ENCODE data around the gene CSRP2.

Gene CSRP2

DNA sequence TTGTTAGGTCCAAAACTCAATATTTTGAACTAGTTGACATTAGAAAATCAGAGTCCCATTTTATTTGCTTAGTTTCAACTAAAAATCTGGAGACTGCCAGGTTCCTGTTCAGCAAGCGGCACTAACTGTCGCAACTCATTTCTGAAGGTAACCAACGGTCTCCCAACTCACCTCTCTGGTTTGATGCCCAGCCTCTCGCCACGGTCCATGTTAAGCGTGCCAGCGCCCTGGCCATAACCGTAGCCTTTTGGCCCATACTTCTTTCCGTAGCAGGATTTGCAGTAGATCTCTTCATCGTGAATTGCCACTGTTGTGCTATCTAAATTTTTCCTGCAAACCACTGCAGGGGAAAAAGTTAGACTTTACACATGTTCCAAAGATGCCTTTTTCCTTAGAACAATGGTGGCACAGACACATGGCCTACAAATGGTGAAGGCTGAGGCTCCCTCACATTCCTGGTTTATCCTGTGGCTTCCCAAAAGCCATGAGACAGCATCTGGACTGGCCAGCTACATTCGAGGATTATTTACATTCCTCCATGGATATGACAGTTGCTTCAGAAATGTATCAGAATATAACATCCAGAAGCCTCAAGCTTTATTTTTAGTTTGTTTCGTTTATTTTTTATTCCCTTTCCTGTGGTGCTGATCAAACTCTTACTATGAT lies 15.7 kb downstream of the CSRP2 start:
- no peak for DNase-seq (ENCODE audit: low read depth, low spot score)

DNA sequence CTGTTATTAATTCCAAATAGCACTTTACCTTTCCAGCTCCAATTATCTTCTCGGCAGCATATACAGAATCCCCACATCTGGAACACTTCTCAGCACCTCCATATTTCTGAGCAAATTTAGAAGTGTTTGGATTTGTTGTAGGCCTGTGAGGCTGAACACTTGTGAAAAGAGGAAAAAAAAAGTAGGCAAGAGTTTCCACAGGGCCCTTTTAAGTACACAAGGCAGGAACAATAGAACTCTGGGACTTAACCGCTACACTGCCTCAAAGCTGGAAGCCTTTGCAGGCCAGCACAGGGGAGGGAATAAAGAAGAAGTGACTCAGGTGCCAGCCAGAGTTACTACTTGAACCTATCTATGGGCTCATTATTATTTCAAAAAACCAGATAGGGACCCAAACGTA lies 18.6 kb downstream of the CSRP2 start:
- DNase-seq (ENCODE audit: low read depth, low spot score): no peak

DNA sequence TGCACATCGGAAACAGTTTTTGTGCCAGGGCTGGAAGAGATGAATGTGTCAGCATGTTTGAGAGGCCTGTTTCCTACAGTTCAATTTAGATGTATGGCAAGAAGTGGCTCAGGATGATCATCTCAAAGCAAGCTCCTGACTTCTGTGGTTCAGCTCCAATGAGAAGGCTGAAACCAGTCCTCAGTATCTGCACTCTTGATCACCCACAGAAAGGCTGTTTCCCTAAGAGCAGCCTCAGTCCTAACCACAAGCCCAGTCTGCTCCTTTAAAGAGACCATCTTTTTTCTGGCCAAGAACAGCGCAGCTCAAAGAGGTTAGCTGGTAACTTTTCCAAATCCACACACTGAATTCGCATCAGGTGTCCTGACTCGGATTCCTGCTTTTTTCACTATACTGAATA lies 19.2 kb downstream of the CSRP2 start:
- no peak for DNase-seq (ENCODE audit: low read depth, low spot score)

DNA sequence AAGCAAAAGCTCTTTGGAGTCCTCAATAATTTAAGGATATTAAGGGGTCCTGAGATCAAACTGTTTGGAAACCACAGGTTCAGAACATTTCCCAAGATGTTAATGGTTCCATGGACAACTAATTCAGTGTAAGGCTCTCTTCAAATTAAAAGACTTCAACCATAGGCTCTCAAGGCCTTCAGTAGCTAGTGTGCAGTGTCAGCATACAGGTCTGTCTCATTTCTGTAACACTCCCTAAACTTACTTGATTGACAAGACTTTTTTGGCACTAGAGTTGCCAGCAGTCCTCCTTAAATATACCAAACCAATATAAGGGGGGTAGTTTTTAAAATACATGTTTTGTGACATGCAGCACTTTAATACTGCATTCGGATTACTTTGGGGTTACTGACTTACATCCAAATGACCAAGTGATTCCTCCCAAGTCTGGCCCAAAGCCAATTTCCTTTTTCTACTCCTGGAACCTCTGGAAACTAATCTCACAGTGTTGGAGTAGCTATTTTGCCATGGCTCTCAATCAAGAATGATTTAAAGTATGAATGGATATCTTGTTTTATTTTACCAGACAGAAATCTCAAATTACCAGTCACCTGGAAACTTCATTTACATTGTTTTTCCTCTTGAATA lies 22.7 kb downstream of the CSRP2 start:
- no peak for DNase-seq (ENCODE audit: low read depth, low spot score)

DNA sequence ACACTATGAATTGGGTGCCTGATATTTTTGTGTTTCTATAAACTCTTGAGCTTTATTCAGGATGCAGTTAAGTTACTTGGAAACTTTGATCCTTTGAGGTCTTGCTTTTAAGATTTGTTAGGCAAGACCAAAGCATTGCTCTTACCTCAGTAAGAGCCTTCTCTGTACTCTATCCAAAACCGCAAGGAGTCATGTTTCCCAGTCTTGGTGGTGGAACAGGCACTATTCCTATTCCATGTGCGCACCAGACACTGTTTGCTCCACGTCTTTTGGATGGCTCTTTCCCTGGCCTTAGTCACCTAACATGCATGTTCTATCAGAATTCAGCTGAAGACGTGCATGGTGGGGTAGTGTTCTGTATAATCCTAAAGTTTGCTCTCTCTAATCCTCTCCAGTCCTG lies 23.5 kb downstream of the CSRP2 start:
- DNase-seq (ENCODE audit: low read depth, low spot score): no peak

DNA sequence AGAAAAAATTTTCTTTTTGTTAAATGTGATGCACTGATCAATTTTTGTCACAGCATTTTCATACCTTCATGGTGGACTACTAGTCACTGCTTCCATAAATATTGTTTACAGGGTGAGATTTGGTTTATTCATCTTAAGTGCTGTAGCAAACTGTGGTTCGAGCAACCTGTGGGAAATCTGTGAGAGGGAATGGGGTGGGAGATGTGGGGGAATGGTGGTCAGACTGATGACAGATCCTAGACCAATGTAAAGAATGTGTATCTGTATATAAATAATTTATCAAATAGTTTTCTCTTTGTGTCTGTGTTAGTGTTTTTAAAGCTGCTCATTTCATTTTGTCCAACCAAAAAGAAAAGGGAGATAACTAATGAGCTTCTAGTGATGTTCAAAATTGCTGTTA lies 26.7 kb downstream of the CSRP2 start:
- no peak for DNase-seq (ENCODE audit: low read depth, low spot score)

DNA sequence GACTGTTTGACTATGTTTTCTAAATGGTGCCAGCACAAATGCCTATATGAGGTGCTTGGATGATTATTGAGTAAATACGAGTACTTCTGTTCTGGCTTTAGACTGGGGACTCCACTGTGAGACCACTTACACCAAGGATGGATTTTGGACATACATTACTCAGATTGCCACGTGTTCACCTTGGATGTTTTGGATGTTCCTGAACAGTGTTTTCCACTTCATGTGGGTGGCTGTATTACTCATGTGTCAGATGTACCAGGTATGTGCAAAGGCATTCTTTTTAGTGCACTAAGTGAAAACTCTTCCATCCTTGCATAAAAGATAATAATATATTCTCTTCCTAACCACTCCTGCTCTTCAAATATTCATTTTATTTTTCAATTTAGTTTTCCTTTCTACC lies 30.7 kb downstream of the CSRP2 start:
- DNase-seq (ENCODE audit: low read depth, low spot score): no peak

DNA sequence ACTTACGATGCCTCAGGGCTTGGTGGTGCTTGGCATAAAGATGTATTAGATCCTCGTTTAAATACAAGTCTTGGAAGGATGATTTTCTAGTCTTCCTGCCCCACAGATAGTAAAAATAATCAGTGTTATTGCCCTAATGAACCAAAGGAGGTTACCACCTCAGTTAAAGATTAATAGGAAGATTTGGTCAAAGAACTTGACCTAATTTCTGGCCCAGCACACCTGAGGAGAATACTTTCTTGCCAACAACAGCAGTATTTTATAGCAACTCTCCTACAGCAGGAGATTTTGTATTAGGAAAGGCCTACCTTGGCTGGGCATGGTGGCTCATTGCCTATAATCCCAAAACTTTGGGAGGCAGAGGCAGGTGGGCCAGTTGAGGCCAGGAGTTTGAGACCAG lies 31.6 kb downstream of the CSRP2 start:
- no peak for DNase-seq (ENCODE audit: low read depth, low spot score)

DNA sequence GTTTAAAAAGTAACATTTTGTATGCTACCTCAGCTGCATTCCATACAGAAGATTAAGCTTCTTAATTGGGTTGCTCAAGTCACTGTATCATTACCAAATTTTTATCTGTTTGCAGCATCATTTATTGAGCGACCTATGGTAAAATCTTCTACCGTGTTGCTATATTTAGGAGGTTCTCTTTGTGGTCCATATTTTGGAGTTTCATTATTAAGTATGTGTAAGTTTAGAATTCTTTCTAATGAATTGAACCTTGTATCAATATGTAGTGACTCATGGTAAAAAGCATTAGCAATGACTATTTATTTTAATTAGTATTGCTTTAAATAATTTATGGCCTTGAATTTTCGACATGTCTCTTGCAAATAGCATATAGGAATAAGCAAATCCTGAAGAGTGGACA lies 42.2 kb downstream of the CSRP2 start:
- DNase-seq (ENCODE audit: low read depth, low spot score): no peak

DNA sequence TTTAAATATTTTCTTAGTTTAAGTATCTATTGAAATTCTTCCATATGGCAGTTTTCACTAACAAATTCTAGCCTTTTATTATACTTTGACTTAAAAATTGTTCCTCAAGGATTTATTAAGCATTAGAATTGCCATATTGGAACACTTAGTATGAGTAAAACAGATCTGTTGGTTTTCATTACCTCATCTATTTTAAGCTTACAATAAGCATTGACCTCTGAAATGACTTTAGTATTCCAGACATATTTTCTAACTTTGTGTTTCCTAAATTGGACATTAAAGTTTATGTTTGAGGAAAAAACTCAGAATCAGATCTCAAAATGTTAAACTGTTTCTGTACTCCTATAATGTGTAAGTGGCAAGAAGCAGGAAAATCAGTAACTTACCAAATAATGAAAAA lies 48.4 kb downstream of the CSRP2 start:
- no peak for DNase-seq (ENCODE audit: low read depth, low spot score)

DNA sequence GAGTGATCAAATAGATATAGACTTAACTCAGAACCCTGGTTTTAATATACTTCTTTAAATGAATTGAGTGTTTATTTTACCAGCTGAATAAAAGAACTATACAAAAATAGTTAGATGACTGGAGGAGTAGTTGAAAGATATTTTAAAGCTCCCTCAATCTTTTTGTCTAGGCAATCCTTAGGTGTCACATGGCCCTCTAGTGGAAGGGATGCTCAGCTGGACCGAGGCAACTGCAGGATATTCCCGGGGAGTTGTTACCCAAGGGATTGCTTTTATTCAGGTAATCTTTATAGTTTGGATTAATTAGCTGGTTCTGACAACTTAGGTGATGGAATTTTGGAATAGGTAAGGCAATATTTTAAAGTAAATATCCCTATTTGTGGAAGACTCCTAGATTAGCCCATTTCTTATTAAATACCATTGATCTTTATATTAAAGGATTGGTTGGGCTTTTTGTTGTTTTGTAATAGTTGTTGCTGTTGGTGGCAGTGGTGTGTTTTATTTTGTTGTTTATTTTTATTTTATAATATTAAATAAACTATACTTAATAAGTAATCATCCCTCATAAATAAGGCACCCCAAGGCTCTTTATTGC lies 57.8 kb downstream of the CSRP2 start:
- DNase-seq (ENCODE audit: low read depth, low spot score): no peak

DNA sequence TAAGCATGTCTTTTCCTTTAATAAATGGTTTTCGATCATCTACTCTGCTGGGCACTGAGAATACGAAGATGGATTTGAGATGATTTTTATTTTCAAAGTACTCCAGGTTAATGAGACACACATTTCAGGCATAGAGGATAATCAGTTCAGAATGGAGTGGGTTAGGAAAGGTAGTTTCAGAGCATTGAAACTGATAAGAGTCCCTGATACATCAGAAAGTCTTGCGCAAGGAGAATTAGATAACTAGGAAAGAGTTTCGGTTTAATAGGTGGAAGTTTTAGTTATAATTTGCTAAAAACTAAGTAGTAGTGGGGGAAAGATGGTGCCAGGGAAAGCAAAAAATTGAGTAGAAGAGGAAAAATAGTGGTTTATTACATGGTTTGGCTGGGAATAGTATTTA lies 64.8 kb downstream of the CSRP2 start:
- DNase-seq (ENCODE audit: low read depth, low spot score): no peak

DNA sequence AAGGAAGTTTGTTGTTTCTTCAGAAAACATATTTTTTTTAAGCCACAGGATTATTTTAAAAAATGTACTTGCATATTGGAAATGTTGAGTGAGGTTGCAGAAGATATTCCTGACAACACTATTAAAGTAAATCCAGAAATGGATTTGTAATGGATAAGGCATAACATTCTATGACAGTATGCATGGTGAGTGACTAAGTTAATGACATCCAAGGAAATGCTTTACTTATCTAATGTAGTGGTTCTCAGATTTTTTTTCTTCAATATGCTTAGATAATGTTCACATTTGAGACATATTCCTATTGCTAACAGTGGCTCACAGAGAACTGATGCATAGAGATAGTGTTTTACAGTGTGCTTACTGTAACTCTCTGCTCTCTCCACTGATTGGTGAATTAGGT lies 65.6 kb downstream of the CSRP2 start:
- DNase-seq (ENCODE audit: low read depth, low spot score): no peak

DNA sequence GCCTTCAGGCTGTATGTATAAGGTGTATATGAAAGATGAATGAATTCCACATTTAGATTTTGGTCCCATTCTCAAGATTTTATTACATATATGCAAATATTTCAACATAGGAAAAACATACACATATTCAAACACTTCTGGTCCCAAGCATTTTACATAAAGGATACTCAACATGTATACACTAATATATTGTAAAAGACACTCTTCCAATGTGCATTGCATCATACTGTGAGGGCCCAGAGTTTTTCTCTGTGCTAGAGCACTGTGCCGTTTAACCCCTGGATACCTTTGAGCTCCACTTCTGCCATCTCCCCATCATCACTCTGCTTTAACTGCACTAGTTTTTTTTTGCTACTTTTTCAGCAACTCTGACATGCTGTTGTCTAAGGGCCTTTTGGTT lies 66.8 kb downstream of the CSRP2 start:
- no peak for DNase-seq (ENCODE audit: low read depth, low spot score)

DNA sequence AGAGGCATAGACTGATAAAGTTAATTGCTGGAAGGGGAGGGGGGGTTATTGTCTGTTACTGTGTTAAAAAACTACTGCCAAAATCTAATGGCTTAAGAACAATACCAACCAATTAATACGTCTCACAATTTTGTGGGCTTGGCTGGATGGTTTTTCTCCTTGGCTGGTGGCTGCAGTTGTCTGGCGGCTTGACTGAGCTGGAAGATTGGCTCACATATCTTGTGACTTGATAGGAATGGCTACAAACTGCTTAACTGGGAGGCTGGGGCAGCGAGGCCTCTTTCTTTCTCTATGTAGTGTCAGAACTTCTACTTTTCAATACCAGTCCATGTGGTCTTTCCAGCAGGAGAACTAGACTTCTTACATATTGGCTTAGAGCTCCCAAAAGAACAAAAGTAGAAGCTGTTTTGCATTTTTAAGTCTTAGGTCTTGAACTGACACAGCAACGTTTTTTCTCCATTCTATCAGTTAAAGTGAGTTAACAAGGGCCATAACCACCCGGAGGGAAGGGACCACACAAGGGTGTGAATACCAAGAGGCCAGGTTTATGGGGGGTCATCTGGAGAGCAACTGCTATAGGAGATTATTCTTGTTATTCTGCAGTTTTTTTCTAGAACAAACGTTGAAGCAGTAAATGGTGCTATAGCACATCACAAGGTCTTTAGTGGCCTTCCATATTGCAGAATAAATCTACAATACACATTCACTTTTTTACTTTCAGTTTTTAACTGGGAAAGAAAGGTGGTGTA lies 68.0 kb downstream of the CSRP2 start:
- DNase-seq (ENCODE audit: low read depth, low spot score): no peak

All from activated CD4-positive, CD25-positive, alpha-beta regulatory T cell treated with anti-CD3 and anti-CD28 coated beads, Interleukin-2, amount 50 U/mL, for 16 hours (primary cell).